Aorta (tissue), 5 donors: ENCODE results near the gene CDCA4. TPM values are rescaled to one million over a fixed set of nuclear protein-coding genes. Genes with fewer than 3 reads are reported as not detected.
A peak's percentile ranks its signal among the peaks of the same experiment; 100 is the strongest.

ENCODE experiments used
- ATAC-seq: fragments of 200-7000 bp; cut with Tn5 transposase; one replicate; pipeline ENCODE4 v1.9.1; 2022; ENCODE audit warnings: moderate library complexity; ENCODE audit not compliant: low FRiP score
- DNase-seq, 2 donors: peaks; one replicate each; pipeline ENCODE4 v3.0.0-alpha.2; 2020
- H3K27ac ChIP-seq, 2 donors: one replicate each; pipeline ENCODE4 v1.5.1; 2013; ENCODE audit warnings: low read length in 2 of 2, mild to moderate bottlenecking in 2 of 2, moderate library complexity in 2 of 2, control low read depth in 1 of 2, inconsistent platforms in 1 of 2, low read depth in 1 of 2
- H3K27me3 ChIP-seq, 2 donors: one replicate each; pipeline ENCODE4 v1.6.1; 2013; ENCODE audit warnings: control low read depth in 1 of 2, low read length in 1 of 2, mild to moderate bottlenecking in 1 of 2, moderate library complexity in 1 of 2; ENCODE audit not compliant: insufficient read depth in 2 of 2, control insufficient read depth in 1 of 2
- H3K36me3 ChIP-seq, 2 donors: one replicate each; pipeline ENCODE4 v1.6.1; 2013; ENCODE audit warnings: control low read depth in 1 of 2, low read length in 1 of 2, mild to moderate bottlenecking in 1 of 2; ENCODE audit not compliant: insufficient read depth in 2 of 2, control insufficient read depth in 1 of 2
- H3K4me1 ChIP-seq, 2 donors: one replicate each; pipeline ENCODE4 v1.6.1; 2013; ENCODE audit warnings: low read length in 2 of 2, control low read depth in 1 of 2, mild to moderate bottlenecking in 1 of 2, moderate library complexity in 1 of 2; ENCODE audit not compliant: insufficient read depth in 2 of 2, control insufficient read depth in 1 of 2
- H3K4me3 ChIP-seq, 2 donors: one replicate each; pipeline ENCODE4 v1.5.1; 2013; ENCODE audit warnings: low read length in 2 of 2, control low read depth in 1 of 2, mild to moderate bottlenecking in 1 of 2
- H3K9me3 ChIP-seq: one replicate; pipeline ENCODE4 v1.6.1; 2013; ENCODE audit warnings: mild to moderate bottlenecking, low read length; ENCODE audit not compliant: control insufficient read depth
- WGBS, 2 donors: extraction: QIAGEN DNeasy Blood & Tissue Kit; methylation state at CpG; one replicate each; pipeline ENCODE4 v1.1.7; 2013; 5-methylcytosine and 5-hydroxymethylcytosine counted together
- intact Hi-C, 2 donors: fragments of 100-400 bp; cut with DNase I; formaldehyde crosslinking; loops; one replicate each; pipeline versions ENCODE4 v1.14.2 to v1.15.0; 2022
- polyA plus RNA-seq, 2 donors: library from polyadenylated mRNA; stranded (reverse); fragments of 200-250 nt; gene quantifications; one replicate each; pipeline ENCODE4 v1.2.3, GENCODE V29; 2013
- total RNA-seq, 2 donors: library from RNA; stranded (reverse); fragmentation: NEBNext Ultra II Directional; extraction: Animal tissue kit (Norgen Biotek cat#: 25700); gene quantifications; one replicate each; pipeline ENCODE4 v1.2.1, GENCODE V29; 2021
- donor health status: healthy with polysubstance abuse.
- donor health status: Bipolar disorder and iron deficiency.
- donor health status: DM: no; HTN: no; CAD: no.
- donor health status: DM: no; HTN: no; CAD: no.
- donor health status: DM: yes; HTN: yes; CAD: no.

Gene CDCA4
- total and polyA plus RNA-seq, 4 donors = 3.0 to 5.9 (median 3.9) TPM

DNA sequence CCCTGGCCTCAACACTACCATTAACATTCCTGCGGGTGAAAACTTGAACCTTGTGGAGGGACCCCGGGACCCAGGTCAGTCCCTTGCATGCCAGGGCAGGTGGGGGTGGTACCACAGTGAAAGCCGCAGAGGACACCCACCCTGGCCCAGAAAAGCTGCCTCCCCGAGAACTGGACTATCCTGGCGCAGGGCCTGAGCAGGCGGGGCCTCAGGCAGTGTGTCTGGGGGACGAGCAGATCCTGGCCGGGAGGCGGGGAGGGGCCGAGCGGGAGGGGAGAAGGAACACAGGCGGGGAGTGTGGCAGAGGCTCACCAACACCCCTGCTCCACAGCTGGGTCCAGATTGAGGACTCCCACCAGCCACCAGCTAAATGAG, 52.7 kb downstream of the CDCA4 start:
- ATAC-seq (peak; percentile 53), DNase-seq (peak; percentile 92 to 93)
- 10 to 14% methylated on average over 12 of the region's 12 CpGs for WGBS, 2 donors
- H3K36me3 ChIP-seq = no peaks in the 10 kb centered on the region
- no peak overlapping the region for H3K4me3 ChIP-seq
- H3K9me3 ChIP-seq = no peaks in the 10 kb centered on the region
- H3K4me1 ChIP-seq = no peaks in the 10 kb centered on the region
- H3K27me3 ChIP-seq = no peaks in the 10 kb centered on the region
- intact Hi-C loops = loop anchor here in 1 of 2 donors (5.0 kb wide), 1 partner anchor 71 kb away; no protein-coding TSS in a partner anchor
- H3K27ac ChIP-seq = peak overlapping the region in 1 of 2 donors; percentile 13

DNA sequence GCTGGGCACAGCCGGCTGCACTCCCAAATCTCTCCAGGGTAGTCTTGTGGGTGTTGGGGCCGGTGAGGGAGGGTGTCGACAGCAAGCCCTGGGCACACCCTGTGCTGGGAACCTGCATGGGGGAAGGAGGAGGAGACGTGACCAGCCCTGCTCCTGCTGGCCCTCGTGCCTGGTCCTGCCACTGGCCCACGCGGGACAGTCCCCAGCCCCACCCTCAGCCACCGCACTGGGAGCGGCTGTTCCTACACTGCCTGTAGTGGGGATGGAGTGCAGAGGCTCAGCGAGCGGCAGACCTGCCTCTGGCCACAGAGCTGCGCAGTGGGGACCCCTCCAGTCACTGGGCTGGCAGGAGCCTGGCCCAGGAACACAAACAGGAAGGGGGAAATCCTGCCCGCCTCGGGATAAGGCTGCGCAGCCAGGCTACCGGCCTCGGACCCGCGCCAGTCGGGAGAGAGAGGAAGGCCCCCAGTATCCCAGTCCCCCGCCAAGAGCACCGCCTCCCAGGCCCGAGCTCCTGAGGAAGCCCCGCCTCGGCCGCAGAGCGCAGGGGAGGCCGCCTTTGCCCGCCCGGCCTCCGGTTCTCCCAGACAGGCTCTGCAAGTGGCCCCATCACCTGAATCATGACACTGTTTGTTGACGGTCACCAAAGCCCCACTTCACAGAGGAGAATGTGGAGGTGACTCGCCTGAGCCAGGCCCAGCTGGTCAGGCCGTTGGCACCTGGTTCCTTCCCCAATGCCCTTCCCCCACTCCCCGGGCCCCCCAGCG, 53.3 kb downstream of the CDCA4 start:
- Histone ChIP-seq H3K27me3 (no peaks in the 10 kb centered on the region), H3K4me3 (no peak overlapping the region), H3K36me3 (no peaks in the 10 kb centered on the region), H3K4me1 (no peaks in the 10 kb centered on the region), H3K9me3 (no peaks in the 10 kb centered on the region), H3K27ac (peak overlapping the region in 1 of 2 donors; percentile 15)
- ATAC-seq = peak; percentile 67
- peak; percentile 82 to 85 for DNase-seq
- WGBS, 2 donors = 2% methylated on average over 28 to 36 of the region's 36 CpGs
- intact Hi-C loops = loop anchor here (2.0 to 5.0 kb wide), 3 partner anchors 31 to 70 kb away; no protein-coding TSS in a partner anchor

DNA sequence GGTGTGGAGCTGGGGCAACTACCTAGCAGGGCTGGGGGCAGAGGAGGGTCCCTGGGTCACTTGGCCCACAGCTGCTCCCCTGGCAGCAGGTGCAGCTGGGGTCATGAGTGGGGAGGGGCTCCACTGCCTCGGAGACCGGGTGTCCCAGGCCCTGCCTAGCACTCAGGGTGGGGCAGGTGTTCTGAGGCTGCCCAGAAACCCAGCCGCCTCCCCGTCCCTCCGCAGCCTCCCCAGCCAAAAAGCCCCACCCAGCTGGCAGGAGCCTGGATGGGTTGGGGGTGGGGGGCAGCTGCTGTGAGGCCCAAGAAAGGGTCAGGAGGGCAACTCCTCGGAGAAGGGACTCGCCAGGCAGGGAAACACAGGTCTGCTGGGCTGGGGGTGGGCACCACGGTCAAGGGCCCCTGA, 53.9 kb downstream of the CDCA4 start:
- no peaks in the 10 kb centered on the region for H3K36me3 ChIP-seq
- no peak overlapping the region for H3K27ac ChIP-seq
- no peak overlapping the region for H3K4me3 ChIP-seq
- intact Hi-C loops = loop anchor here (2.0 to 5.0 kb wide), 3 partner anchors 30 to 70 kb away; no protein-coding TSS in a partner anchor
- peak; percentile 0 for ATAC-seq
- DNase-seq = no peak
- no peaks in the 10 kb centered on the region for H3K27me3 ChIP-seq
- H3K4me1 ChIP-seq = no peaks in the 10 kb centered on the region
- 48 to 53% methylated on average over 8 of the region's 8 CpGs for WGBS, 2 donors
- H3K9me3 ChIP-seq = no peaks in the 10 kb centered on the region

DNA sequence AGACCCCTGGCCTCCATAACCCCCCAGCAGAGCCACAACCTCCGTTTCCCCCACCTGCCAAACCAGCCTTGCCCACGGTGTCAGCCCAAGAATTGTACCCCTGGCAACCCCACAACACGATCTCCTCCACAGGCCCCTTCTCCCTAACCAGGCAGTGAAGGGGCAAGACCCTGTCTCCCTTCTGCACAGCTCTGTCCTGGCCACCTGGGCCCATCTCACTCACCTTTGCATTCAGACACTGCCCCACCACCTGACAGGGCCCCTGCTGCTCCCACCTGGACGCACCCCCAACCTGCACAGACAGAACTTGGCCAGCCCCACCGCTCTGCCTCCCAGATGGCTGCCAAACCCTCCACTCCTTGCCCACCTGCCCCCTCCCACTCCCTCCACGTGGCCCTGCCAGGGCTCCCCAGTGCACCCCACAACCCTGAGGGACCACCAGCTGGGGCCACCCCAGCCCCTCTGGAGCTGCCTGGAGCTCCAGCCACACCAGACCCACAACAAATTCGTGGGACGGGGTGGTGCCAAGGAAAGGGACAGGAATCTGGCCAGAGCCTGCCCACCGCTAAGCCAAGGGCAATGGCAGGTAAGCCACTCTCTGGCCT, 54.5 kb downstream of the CDCA4 start:
- ATAC-seq (no peak), DNase-seq (no peak)
- Histone ChIP-seq H3K4me1 (no peaks in the 10 kb centered on the region), H3K9me3 (no peaks in the 10 kb centered on the region), H3K27me3 (no peaks in the 10 kb centered on the region), H3K4me3 (no peak overlapping the region), H3K36me3 (no peaks in the 10 kb centered on the region), H3K27ac (no peak overlapping the region)
- 88 to 90% methylated on average over 9 of the region's 9 CpGs for WGBS, 2 donors
- intact Hi-C loops = loop anchor here (2.0 to 5.0 kb wide), 3 partner anchors 30 to 69 kb away; no protein-coding TSS in a partner anchor

DNA sequence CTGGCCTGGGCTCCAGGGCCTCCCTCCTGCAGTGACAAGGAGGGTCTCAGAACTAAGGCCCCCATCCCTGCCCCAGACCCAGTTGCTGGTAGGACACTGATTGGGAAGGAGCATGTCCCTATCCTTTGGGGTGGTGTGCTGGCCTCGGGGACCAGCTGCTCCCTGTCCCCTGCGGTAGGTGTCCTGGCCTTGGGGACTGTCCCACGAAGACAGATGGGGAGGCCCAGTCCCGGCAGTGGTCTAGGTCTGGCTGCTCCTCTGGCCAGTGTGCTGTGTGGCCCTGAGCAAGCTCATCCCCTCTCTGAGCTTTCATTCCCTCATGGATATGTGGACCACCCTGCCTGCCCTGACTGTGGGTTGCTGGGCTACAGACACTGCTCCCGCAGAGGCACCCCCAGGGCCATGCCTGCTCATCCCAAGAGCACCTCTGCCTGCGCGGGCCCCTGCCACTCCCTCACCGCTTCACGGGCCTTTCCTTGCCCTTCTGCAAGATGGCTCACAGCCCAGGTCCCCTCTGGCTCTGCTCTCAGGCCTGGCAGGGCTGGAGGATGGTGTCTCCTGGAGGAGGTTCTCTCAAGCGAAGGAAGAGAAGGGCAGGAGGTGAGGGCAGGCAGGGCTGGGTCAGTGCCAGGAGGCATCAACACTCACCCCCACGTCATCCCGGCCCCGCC, 55.2 kb downstream of the CDCA4 start:
- Histone ChIP-seq H3K4me1 (no peaks in the 10 kb centered on the region), H3K36me3 (no peaks in the 10 kb centered on the region), H3K27ac (no peak overlapping the region), H3K9me3 (no peaks in the 10 kb centered on the region), H3K4me3 (no peak overlapping the region), H3K27me3 (no peaks in the 10 kb centered on the region)
- DNase-seq (peak in 1 of 2 donors; percentile 72), ATAC-seq (no peak)
- intact Hi-C loops = loop anchor here (2.0 to 5.0 kb wide), 3 partner anchors 29 to 68 kb away; no protein-coding TSS in a partner anchor
- WGBS, 2 donors = 83 to 89% methylated on average over 13 of the region's 13 CpGs

DNA sequence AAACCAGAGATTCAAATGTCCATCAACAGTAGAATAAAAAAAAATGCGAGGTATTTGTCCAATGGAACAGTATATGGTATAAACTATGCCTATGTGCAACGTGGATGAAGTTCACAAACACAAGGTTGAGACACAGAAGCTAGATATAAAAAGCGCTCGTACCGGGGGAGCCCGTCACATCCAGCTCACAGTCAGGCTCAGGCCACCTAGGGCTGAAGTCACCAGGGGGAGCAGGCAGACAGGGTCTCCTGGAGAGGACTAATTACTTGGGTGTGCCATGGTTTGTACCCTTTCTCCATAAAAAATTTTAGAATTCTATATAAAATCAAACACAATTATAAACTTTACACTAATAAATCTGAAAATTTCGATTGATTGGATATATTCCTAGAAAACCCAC, 56.3 kb downstream of the CDCA4 start:
- ATAC-seq (no peak), DNase-seq (no peak)
- Histone ChIP-seq H3K27me3 (no peaks in the 10 kb centered on the region), H3K27ac (no peak overlapping the region), H3K4me1 (no peaks in the 10 kb centered on the region), H3K9me3 (no peaks in the 10 kb centered on the region), H3K4me3 (no peak overlapping the region), H3K36me3 (no peaks in the 10 kb centered on the region)
- 89 to 92% methylated on average over 7 of the region's 7 CpGs for WGBS, 2 donors
- intact Hi-C loops = no loop called here

Other genes starting within 250 kb of the CDCA4 start
- 100 to 1,000 TPM; 124 to 154 TPM for gene AKT1, start 225.3 kb downstream of the CDCA4 start, total RNA-seq
- gene AKT1, start 225.3 kb downstream of the CDCA4 start, polyA plus RNA-seq = 100 to 1,000 TPM in 1 of 2 donors, 10 to 100 TPM in 1; 93.2 to 118 TPM
- 1 to 10 TPM; 4.4 to 4.7 TPM for gene ZBTB42, start 220.0 kb downstream of the CDCA4 start, total RNA-seq
- gene ZBTB42, start 220.0 kb downstream of the CDCA4 start, polyA plus RNA-seq = 1 to 10 TPM; 1.6 to 1.9 TPM
- 10 to 100 TPM; 30.0 to 36.2 TPM for gene CEP170B, start 155.8 kb downstream of the CDCA4 start, total RNA-seq
- gene CEP170B, start 155.8 kb downstream of the CDCA4 start, polyA plus RNA-seq = 10 to 100 TPM in 1 of 2 donors, 1 to 10 TPM in 1; 6.4 to 16.2 TPM
- 1 to 10 TPM in 1 of 2 donors, under 1 TPM in 1; 0.62 to 1.7 TPM for gene PLD4, start 96.2 kb downstream of the CDCA4 start, total RNA-seq
- gene PLD4, start 96.2 kb downstream of the CDCA4 start, polyA plus RNA-seq = under 1 TPM in 1 of 2 donors, not detected in 1; 0.38 TPM
- gene AHNAK2, start 42.7 kb downstream of the CDCA4 start, total RNA-seq = 10 to 100 TPM; 25.5 to 61.3 TPM
- 10 to 100 TPM in 1 of 2 donors, 1 to 10 TPM in 1; 4.6 to 10.6 TPM for gene AHNAK2, start 42.7 kb downstream of the CDCA4 start, polyA plus RNA-seq
- 1 to 10 TPM; 2.6 to 5.1 TPM for gene CLBA1, start 35.3 kb downstream of the CDCA4 start, total RNA-seq
- gene CLBA1, start 35.3 kb downstream of the CDCA4 start, polyA plus RNA-seq = 10 to 100 TPM in 1 of 2 donors, 1 to 10 TPM in 1; 1.8 to 10.2 TPM
- gene GPR132, start 44.3 kb upstream of the CDCA4 start, total RNA-seq = 1 to 10 TPM; 2.9 to 5.0 TPM
- 1 to 10 TPM in 1 of 2 donors, not detected in 1; 1.0 TPM for gene GPR132, start 44.3 kb upstream of the CDCA4 start, polyA plus RNA-seq
- gene JAG2, start 147.7 kb upstream of the CDCA4 start, total RNA-seq = 10 to 100 TPM; 15.0 to 32.1 TPM
- gene JAG2, start 147.7 kb upstream of the CDCA4 start, polyA plus RNA-seq = 1 to 10 TPM in 1 of 2 donors, under 1 TPM in 1; 0.13 to 1.1 TPM
- 10 to 100 TPM; 13.3 to 29.9 TPM for gene NUDT14, start 160.2 kb upstream of the CDCA4 start, total RNA-seq
- gene NUDT14, start 160.2 kb upstream of the CDCA4 start, polyA plus RNA-seq = 10 to 100 TPM in 1 of 2 donors, 1 to 10 TPM in 1; 6.1 to 10.0 TPM
- gene BTBD6, start 227.4 kb upstream of the CDCA4 start, total RNA-seq = 10 to 100 TPM; 39.1 to 40.4 TPM
- gene BTBD6, start 227.4 kb upstream of the CDCA4 start, polyA plus RNA-seq = 10 to 100 TPM; 45.2 to 99.4 TPM